ENCODE measurements around the gene AMOTL2. TPM values are rescaled to one million over a fixed set of nuclear protein-coding genes. Genes with fewer than 3 reads are reported as not detected.

AMOTL2 gene
- total and polyA plus RNA-seq, 8 donors: 23.8 to 106 (median 47.6) TPM

DNA sequence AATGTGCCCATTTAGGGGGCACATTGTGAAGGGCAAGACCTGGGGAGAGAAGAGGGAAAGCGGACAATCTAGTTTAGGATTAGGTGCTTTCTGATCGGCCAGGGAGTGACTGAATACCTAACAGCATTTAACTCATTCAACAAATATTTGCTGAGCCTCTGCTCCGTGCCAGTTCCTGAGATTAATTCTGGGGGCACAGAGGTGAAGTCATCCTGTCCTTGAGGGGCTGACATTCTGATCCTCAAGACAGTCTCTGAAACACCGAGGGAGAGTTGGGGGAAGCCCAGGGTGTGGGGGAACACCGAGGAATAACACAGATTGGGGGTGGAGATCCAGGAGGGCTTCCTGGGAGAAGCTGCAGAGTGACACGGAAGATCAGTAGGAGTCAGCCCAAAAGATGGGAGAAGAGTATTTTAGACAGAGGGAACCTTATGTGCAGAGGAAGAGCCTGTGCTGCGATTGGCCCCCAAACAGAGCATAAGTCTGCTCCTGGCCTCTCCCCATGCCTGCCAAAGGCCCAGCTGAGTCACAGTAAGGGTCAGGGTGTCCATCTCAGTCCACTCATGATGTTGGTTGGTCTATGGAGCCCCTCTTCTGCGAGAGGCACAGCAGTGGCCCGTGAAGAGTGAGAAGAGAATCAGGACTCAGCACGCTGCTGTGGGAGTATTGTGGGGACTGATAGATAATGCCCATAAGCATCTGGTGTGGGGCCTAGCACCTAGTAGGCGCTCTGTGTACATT is 60.2 kb downstream of the AMOTL2 start:
- Histone ChIP-seq H3K36me3 (no peaks in the 10 kb centered on the region), H3K4me1 (peaks cover 39% of the 10 kb centered on the region in 2 donors), H3K9me3 (no peaks in the 10 kb centered on the region), H3K27ac (peak overlapping the region; percentile 81 to 85), H3K27me3 (peaks cover 0 to 35% of the 10 kb centered on the region in 2 donors), H3K4me3 (peak overlapping the region; percentile 34 to 35)
- ATAC-seq: peak; percentile 5
- no peak for DNase-seq
- intact Hi-C loops (cut with DNase I): loop anchor here in 1 of 2 donors (5.0 kb wide), 1 partner anchor 58 kb away; the partner anchor contains the start of gene AMOTL2
- TF ChIP-seq, protein P1, sequence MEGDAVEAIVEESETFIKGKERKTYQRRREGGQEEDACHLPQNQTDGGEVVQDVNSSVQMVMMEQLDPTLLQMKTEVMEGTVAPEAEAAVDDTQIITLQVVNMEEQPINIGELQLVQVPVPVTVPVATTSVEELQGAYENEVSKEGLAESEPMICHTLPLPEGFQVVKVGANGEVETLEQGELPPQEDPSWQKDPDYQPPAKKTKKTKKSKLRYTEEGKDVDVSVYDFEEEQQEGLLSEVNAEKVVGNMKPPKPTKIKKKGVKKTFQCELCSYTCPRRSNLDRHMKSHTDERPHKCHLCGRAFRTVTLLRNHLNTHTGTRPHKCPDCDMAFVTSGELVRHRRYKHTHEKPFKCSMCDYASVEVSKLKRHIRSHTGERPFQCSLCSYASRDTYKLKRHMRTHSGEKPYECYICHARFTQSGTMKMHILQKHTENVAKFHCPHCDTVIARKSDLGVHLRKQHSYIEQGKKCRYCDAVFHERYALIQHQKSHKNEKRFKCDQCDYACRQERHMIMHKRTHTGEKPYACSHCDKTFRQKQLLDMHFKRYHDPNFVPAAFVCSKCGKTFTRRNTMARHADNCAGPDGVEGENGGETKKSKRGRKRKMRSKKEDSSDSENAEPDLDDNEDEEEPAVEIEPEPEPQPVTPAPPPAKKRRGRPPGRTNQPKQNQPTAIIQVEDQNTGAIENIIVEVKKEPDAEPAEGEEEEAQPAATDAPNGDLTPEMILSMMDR (IDR thresholded peaks at IDR 0.05): no peak

- TF ChIP-seq, protein P1 (IDR thresholded peaks at IDR 0.05): no peak
- DNase-seq (peak; percentile 70 to 89 (median 80)), ATAC-seq (peak; percentile 66)
- peaks cover 43 to 48% of the 10 kb centered on the region in 2 donors for H3K4me1 ChIP-seq
- intact Hi-C loops (cut with DNase I): loop anchor here in 1 of 2 donors (5.0 kb wide), 1 partner anchor 59 kb away; the partner anchor contains the start of gene AMOTL2
- peaks cover 0 to 35% of the 10 kb centered on the region in 2 donors for H3K27me3 ChIP-seq
- peak overlapping the region; percentile 81 to 85 for H3K27ac ChIP-seq
- no peaks in the 10 kb centered on the region for H3K36me3 ChIP-seq
- H3K9me3 ChIP-seq: no peaks in the 10 kb centered on the region
- peak overlapping the region; percentile 34 to 35 for H3K4me3 ChIP-seq
Measured at GRCh38 chr3:134312873-134313846, 61.1 kb downstream of the AMOTL2 start.

DNA sequence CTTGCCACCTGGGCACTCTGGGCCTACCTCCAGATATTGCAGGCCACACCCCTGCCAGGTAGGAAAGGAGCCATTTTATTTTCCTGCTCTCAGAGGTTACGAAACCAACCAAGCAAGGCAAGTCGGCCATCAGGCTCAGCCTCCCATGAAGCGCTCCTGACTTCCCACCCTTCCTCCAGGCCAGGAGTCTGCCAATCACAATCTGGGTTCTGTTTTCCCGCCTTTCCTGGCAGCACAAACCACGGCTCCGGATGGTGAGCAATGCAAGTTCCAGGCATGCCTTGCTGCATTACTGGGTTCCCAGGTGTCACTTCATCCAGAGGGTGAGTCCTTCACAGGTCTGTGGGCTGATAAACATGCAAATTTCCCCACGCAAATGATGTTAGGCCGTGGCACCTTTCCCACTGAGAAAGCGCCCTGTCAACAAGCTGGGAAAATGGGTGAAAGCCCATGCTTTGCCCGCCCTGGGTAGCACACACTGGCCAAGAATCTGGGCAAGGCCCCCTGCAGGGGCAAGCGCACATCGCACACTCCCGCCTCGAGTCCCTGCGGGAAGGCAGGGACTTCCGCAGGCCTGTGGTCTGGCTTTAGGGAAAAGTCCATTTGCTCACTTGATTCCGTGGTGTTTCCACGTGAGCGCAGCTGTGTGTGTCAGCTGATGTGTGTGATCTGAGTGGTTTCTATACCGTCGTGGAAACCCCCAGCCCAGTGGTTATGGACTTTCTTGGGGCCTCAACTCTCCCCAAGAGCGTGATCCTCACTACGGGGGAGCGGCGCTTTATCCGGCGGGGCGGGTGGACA is 62.0 kb downstream of the AMOTL2 start:
- intact Hi-C loops (cut with DNase I): loop anchor here in 1 of 2 donors (5.0 kb wide), 1 partner anchor 60 kb away; the partner anchor contains the start of gene AMOTL2
- DNase-seq (peak in 2 of 4 donors; percentile 71 to 74), ATAC-seq (peak; percentile 27)
- Histone ChIP-seq H3K36me3 (no peaks in the 10 kb centered on the region), H3K4me1 (peaks cover 43 to 48% of the 10 kb centered on the region in 2 donors), H3K9me3 (no peaks in the 10 kb centered on the region), H3K4me3 (peak overlapping the region in 1 of 2 donors; percentile 35), H3K27ac (peak overlapping the region; percentile 81 to 85), H3K27me3 (peaks cover 0 to 35% of the 10 kb centered on the region in 2 donors)
- TF ChIP-seq, protein P1 (IDR thresholded peaks at IDR 0.05): peak in 1 of 2 donors; percentile 26

DNA sequence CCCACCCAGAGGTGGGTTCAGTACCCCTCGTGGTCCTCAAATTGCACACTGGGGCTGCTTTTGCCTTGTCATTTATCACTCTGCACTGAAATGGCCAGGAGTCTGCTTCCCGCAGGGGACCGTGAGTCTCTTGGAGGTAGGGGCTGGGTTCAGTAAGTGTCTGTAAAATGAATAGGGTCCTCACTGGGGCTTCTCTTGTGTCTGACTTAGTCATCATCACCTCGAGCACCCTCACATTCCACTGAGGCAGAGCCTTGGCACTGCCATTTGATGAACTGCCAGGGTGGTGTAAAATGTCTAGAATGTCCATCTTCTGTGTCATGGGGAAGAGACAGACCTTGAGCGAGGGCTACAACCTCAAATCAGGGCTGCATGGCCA is 62.6 kb downstream of the AMOTL2 start:
- peak overlapping the region; percentile 81 to 85 for H3K27ac ChIP-seq
- ATAC-seq: no peak
- no peak for DNase-seq
- TF ChIP-seq, protein P1 (IDR thresholded peaks at IDR 0.05): no peak
- no peaks in the 10 kb centered on the region for H3K36me3 ChIP-seq
- no peak overlapping the region for H3K4me3 ChIP-seq
- H3K4me1 ChIP-seq: peaks cover 43 to 48% of the 10 kb centered on the region in 2 donors
- peaks cover 0 to 35% of the 10 kb centered on the region in 2 donors for H3K27me3 ChIP-seq
- no peaks in the 10 kb centered on the region for H3K9me3 ChIP-seq
- intact Hi-C loops (cut with DNase I): loop anchor here in 1 of 2 donors (5.0 kb wide), 1 partner anchor 61 kb away; the partner anchor contains the start of gene AMOTL2

Data from left lung (tissue), 10 donors.